SJSA1 (cell line): ENCODE data around the gene NID1. TPM values are rescaled to one million over a fixed set of nuclear protein-coding genes. Genes with fewer than 3 reads are reported as not detected.

Experiments used
- DNase-seq, 2 experiments: peaks; one replicate each; pipeline ENCODE4 v3.0.0-alpha.2; 2015 to 2020; ENCODE audit warnings: low spot score in 2 of 2, low read depth in 1 of 2
- H3K27ac ChIP-seq: fragments of 250-450 bp; sonication (Bioruptor Pico); 2 replicates; pipeline ENCODE4 v1.5.1; 2020; ENCODE audit warnings: mild to moderate bottlenecking, moderate library complexity
- H3K27me3 ChIP-seq: fragments of 250-450 bp; sonication (Bioruptor Pico); replicated peaks from 2 replicates; pipeline ENCODE4 v1.5.1; 2020; ENCODE audit warnings: mild to moderate bottlenecking, moderate library complexity
- H3K36me3 ChIP-seq: fragments of 250-450 bp; sonication (Bioruptor Pico); 2 replicates; pipeline ENCODE4 v1.5.1; 2020; ENCODE audit warnings: mild to moderate bottlenecking
- H3K4me1 ChIP-seq: fragments of 250-450 bp; sonication (Bioruptor Pico); replicated peaks from 2 replicates; pipeline ENCODE4 v1.6.1; 2021; ENCODE audit warnings: mild to moderate bottlenecking
- H3K4me3 ChIP-seq: fragments of 250-450 bp; sonication (Bioruptor Pico); 2 replicates; pipeline ENCODE4 v1.5.1; 2020; ENCODE audit warnings: mild to moderate bottlenecking
- H3K9me3 ChIP-seq: fragments of 250-450 bp; sonication (Bioruptor Pico); replicated peaks from 2 replicates; pipeline ENCODE4 v1.5.1; 2020; ENCODE audit warnings: mild to moderate bottlenecking
- total RNA-seq: library from RNA; depleted of rRNA; stranded (reverse); fragments of >200 nt; shearing (Covaris generic); gene quantifications from 2 replicates; pipeline ENCODE4 v1.2.3, GENCODE V29; 2014

NID1 gene
- total RNA-seq, 1 experiment from 2014 or later: 47.7 TPM

DNA sequence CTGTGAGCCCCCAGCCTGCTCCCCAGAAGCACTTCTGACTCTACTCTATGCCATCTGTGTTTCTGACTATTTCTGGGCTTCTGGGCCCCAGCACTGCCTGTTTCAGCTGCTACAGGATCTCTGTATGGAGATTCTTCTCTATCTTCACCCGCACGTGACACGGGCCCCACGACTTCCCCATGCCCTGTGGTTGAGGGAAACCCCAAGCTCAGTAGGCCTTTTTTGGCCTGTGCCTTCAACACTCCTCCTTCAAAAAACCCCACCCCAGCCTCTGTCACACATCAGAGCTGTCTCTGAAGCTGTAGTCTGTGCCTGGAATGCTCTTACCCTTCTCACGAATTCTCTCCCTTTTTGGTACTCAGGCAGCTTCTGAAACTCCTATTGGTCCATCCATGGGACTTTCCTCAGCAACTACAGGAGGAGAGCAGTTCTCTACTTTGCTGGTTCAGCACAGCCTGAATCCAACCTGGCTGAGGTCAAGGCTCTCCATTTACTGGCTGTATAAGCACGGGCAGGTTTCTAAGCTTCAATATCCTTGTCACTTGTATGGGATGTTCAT lies 2.0 kb upstream of the NID1 start:
- Histone ChIP-seq H3K36me3 (peaks cover under 1% of the 10 kb centered on the region; the same call in 1 of the 2 replicates), H3K4me1 (peaks cover 11% of the 10 kb centered on the region), H3K9me3 (no peaks in the 10 kb centered on the region), H3K27me3 (no peaks in the 10 kb centered on the region), H3K4me3 (no peak overlapping the region), H3K27ac (no peak overlapping the region)
- DNase-seq: no peak

DNA sequence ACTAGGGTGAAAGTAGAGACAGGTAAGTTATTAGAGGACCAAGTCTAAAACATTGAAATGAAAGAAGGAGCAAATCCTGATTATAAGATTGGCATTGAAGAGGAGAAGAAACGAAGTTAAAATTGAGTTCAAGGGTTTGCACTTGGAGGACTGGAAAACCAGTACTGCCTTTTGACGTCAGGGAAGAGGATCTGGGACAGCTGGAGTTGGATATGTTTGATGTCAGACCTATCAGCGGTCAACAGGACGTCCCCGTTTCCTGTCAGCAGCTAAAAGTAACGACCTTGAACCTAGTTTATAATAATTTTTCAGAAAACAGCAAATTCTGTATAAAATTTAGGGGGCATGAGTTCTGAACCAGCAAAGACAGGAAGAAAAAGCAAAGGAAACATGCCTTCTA lies 1.2 kb upstream of the NID1 start:
- H3K27ac ChIP-seq: no peak overlapping the region
- no peak overlapping the region for H3K4me3 ChIP-seq
- peaks cover 11% of the 10 kb centered on the region for H3K4me1 ChIP-seq
- DNase-seq: no peak
- H3K27me3 ChIP-seq: no peaks in the 10 kb centered on the region
- H3K36me3 ChIP-seq: peaks cover 3% of the 10 kb centered on the region
- no peaks in the 10 kb centered on the region for H3K9me3 ChIP-seq

DNA sequence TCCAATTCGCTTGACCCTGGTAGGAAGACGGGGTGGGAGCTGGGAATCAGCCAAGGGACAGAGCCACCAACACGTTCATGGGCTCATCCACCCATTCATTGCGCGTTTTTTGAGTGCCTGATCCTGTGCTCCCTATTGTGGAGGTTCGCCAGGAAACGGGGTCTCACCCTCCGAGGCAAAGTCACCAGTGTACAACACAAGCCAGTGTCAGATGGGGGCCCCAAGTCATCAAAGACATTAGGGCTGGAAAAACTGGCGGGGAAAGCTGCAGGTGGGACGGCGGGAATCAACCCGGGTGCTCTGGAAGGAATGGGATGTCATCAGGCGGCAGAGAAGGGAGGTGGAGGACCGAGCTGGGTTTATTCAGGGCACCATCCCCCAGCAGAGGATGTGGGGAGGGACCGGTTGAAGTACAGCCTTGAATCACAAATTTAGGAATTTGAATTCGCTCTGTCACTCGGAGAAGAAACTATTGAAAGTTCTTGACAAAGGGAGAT lies 667 bp upstream of the NID1 start:
- H3K27me3 ChIP-seq: no peaks in the 10 kb centered on the region
- no peak for DNase-seq
- peaks cover 3% of the 10 kb centered on the region for H3K36me3 ChIP-seq
- H3K4me3 ChIP-seq: peak overlapping the region; percentile 66
- no peaks in the 10 kb centered on the region for H3K9me3 ChIP-seq
- H3K27ac ChIP-seq: no peak overlapping the region
- peaks cover 11% of the 10 kb centered on the region for H3K4me1 ChIP-seq

DNA sequence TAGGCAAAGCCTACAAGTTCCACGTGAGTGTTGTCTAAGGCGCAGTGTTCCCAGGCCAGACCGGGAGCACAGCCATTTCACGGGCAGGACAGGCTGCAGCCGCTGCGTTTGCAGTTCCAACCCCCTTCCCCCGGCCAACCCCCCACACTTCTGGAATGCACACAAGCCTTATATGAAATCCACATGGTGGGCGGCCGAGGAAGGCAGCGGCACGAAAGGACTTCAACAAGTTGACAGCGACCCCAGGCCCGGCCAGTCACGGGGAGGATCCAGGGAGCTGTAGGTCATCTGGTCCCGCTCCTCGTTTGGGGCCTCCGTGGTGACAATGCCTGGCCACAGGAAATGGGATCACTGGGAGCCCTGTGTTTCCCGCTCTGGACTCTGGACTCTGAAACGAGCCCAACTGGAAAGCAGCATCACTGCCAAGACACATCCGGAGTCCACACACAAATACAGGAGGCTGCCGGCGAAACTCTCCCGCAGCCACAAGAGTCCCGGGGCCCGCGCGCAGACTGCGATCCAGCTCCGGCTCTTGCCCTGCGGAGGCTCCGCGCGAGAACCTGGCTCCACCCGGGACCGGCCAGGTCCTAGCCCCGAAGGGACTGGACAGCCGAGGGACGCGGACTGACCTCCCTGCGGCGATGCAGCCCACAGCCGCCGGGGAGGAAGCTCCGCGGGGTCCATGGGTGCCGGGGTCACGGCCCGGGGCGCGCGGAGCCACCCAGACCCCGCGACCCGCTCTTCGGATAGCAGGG lies 794 bp downstream of the NID1 start:
- DNase-seq: peak; percentile 65 to 76
- peaks cover 11% of the 10 kb centered on the region for H3K4me1 ChIP-seq
- no peaks in the 10 kb centered on the region for H3K9me3 ChIP-seq

DNA sequence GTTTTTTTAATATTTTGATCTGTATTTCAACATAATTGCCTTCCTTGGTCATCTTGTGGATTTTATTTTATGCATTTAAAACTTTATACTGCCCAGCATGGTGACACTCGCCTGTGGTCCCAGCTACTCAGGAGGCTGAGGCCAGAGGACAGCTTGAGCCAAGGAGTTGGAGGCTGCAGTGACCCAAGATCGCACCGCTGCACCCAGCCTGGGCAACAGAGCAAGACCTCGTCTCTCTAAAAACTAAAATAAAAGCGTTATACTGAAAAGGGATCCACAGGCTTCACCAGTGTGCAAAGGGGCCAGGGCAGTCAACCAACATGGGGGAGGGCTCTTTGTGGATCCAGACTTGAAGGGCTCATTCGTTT lies 1.4 kb downstream of the NID1 start:
- H3K36me3 ChIP-seq: peaks cover 3% of the 10 kb centered on the region
- no peak for DNase-seq
- H3K9me3 ChIP-seq: no peaks in the 10 kb centered on the region
- H3K4me3 ChIP-seq: peak overlapping the region; percentile 66
- H3K4me1 ChIP-seq: peaks cover 15% of the 10 kb centered on the region
- H3K27me3 ChIP-seq: no peaks in the 10 kb centered on the region
- peak overlapping the region; percentile 40 for H3K27ac ChIP-seq

More for the DNA sequence above, 794 bp downstream of the NID1 start:
- Histone ChIP-seq H3K36me3 (peaks cover 3% of the 10 kb centered on the region), H3K27ac (peak overlapping the region; percentile 40), H3K4me3 (peak overlapping the region; percentile 66), H3K27me3 (no peaks in the 10 kb centered on the region)

DNA sequence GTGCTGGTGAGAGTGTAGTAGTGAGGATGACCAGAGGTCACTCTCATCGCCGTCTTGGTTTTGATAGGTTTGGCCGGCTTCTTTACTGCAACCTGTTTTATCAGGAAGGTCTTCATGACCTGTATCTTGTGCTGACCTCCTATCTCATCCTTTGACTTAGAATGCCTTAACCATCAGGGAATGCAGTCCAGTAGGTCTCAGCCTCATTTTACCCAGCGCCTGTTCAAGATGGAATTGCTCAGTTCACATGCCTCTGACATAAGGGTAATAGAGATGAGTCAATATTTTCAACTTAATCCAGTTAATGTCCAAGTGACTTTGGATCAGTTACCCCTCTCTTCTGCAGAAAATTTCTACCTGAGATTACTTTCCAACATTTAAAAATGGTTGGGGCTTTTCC lies 4.6 kb downstream of the NID1 start:
- peaks cover 3% of the 10 kb centered on the region for H3K36me3 ChIP-seq
- no peak overlapping the region for H3K27ac ChIP-seq
- H3K27me3 ChIP-seq: no peaks in the 10 kb centered on the region
- DNase-seq: no peak
- peaks cover 22% of the 10 kb centered on the region for H3K4me1 ChIP-seq
- no peaks in the 10 kb centered on the region for H3K9me3 ChIP-seq
- H3K4me3 ChIP-seq: no peak overlapping the region

DNA sequence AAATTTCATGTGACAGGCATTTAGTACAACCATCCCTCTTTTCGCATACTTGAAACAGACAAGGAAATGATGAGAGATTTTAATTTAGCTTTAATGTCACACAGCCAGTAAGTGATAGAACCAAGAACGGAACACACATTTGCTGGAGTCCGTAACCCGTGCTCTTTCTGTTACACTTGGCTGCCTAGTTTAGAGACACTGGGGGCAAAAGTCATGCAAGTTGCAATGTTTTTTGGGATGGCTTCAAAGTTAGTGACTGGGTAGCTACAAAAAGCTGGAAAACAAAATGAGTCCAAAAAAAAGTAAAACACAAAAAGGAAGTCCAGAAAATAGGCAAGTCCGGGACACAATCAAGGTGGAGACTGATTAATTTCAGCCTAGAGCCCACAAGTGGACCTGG lies 5.9 kb downstream of the NID1 start:
- DNase-seq: no peak
- Histone ChIP-seq H3K4me1 (peaks cover 20% of the 10 kb centered on the region), H3K9me3 (no peaks in the 10 kb centered on the region), H3K4me3 (no peak overlapping the region), H3K36me3 (peaks cover 3% of the 10 kb centered on the region), H3K27me3 (no peaks in the 10 kb centered on the region), H3K27ac (no peak overlapping the region)

DNA sequence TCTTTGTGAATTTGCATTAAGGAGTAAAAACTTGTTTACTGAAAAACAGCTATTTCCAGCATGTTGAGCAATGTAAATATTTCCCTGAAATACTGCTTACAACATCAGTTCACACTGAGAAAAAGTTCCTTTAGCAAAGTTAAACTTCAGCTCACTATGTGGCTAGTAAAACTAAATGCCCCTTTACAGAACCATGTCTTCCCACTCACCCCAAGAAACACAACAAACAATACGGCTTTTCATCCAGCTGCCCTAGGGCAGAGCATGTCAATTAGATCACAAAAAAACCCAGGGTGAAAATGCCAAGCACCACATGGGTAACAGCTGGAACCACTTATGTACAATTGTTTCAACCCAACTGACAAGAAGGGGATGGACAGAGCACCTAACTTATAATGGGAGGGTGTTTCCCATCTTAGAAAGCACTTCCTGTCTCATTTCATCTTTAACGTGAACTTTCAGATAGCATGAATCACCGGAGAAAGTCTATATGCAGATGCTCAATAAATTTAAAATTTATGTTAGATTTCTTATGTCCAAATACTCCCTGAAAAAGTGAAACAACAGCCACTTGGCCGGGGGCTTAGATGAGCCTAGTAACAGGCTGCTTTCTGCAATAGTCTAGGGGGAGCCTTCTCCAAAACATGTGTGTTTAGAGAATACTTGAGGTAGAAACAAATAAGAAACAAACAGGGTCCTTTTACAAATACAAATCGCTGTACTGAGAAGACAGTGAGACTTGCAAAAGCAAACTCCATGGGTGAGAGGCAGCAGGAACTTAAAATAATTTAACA lies 6.6 kb downstream of the NID1 start:
- Histone ChIP-seq H3K36me3 (peaks cover 3% of the 10 kb centered on the region), H3K27me3 (no peaks in the 10 kb centered on the region), H3K9me3 (no peaks in the 10 kb centered on the region), H3K4me3 (no peak overlapping the region), H3K27ac (no peak overlapping the region), H3K4me1 (peaks cover 14% of the 10 kb centered on the region)
- peak in 1 of 2 experiments; percentile 54 for DNase-seq

DNA sequence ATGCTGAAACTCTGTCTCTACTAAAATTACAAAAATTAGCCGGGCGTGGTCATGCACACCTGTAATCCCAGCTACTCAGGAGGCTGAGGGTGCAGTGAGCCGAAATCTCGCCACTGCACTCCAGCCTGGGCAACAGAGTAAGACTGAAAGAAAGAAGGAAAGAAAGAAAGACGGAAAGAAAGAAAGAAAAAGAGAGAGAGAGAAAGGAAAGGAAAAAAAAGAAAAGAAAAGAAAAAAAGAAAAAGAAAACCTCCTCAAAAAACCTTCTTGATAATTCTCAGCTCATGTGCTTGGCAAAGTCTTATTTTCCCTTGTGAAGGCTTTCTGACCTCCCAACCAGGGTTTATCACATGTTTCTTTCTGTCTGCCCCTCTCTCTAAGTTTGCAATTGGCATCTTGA lies 7.3 kb downstream of the NID1 start:
- no peak for DNase-seq
- Histone ChIP-seq H3K4me3 (no peak overlapping the region), H3K4me1 (peaks cover 14% of the 10 kb centered on the region), H3K9me3 (no peaks in the 10 kb centered on the region), H3K36me3 (peaks cover 8% of the 10 kb centered on the region), H3K27ac (no peak overlapping the region), H3K27me3 (no peaks in the 10 kb centered on the region)

DNA sequence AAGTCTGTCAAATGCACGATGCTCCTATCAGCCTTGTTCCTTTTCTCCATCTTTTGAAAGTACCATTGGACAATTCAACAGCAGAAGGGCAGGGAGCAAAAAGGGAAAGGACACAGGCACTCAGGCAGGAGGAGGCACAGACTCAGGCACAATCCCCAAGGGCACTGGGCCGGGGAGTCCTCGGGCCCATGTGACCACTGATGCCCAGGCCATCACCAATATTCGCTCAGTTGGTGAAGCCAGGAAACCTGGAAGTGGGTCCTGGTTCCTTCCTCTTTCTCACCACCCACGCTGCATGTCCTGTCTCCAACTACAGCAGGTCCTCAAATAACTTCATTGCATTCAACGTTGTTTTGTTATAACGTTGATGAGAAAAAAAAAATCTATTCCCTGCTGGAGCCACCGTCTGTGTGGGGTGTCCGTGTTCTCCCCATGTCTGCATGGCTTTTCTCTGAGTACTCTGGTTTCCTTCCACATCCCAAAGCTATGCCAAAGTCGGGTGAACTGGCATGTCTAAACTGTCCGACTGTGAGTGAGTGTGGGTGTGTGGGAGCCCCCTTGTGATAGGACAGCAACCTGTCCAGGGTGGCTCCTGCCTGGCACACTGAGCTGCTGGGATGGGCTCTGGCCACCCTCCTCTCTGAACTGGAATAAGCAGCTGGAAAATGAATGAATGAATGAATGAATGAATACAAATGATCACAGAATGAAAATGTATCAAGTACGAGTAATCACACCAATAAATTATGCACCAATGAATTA lies 12.5 kb downstream of the NID1 start:
- H3K36me3 ChIP-seq: peaks cover 8% of the 10 kb centered on the region; the same call in 1 of the 2 replicates
- no peak overlapping the region for H3K27ac ChIP-seq
- no peaks in the 10 kb centered on the region for H3K4me1 ChIP-seq
- no peak overlapping the region for H3K4me3 ChIP-seq
- DNase-seq: no peak
- H3K9me3 ChIP-seq: no peaks in the 10 kb centered on the region
- no peaks in the 10 kb centered on the region for H3K27me3 ChIP-seq

DNA sequence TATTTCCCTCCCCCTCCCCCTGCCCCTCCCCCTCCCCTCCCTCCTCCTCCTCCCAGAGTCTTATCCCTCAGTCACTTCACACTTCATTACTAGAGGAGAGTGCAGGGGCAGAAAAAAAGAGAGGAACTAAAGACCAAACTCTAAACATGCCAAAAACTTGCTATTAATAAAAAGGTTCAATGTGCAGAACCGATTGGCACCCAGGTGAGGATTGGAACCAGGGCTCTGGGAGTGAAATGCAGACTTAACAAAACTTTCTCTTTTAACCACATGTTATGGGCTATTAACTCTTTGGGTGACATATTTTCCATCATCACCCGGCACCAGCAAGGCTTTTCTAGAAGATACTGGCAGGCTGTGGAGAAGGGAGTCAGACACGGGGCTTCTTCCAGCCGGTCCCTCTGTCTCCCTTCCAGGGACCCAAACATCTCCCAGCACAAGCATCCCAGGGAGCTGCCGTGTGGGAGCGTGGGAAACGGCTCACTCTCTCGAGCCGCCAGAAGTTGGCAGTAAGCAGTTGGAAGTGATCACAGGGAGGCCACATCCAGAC lies 13.6 kb downstream of the NID1 start:
- Histone ChIP-seq H3K27me3 (no peaks in the 10 kb centered on the region), H3K4me3 (no peak overlapping the region), H3K9me3 (no peaks in the 10 kb centered on the region), H3K27ac (no peak overlapping the region), H3K4me1 (no peaks in the 10 kb centered on the region), H3K36me3 (peaks cover 13% of the 10 kb centered on the region)
- no peak for DNase-seq

DNA sequence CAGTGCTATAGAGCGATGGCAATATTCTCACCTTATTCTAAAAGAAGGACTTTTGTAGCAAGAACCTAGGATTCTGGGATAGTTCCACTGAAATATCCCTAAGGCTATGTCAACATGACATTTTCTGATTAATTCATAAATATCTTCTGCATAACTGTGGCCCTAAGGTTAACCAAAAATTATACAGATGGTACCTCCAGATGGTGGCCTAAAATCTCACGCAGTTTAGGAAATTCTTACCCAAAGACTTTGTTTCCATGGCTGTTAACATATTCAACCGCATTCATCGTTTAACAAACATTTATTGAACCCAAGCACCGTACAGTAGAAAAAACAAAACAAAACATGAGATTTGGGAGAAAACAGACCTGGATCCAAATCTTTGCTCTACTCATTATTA lies 19.1 kb downstream of the NID1 start:
- no peak overlapping the region for H3K4me3 ChIP-seq
- no peaks in the 10 kb centered on the region for H3K27me3 ChIP-seq
- DNase-seq: no peak
- no peaks in the 10 kb centered on the region for H3K9me3 ChIP-seq
- H3K4me1 ChIP-seq: no peaks in the 10 kb centered on the region
- no peak overlapping the region for H3K27ac ChIP-seq
- peaks cover 39% of the 10 kb centered on the region for H3K36me3 ChIP-seq

DNA sequence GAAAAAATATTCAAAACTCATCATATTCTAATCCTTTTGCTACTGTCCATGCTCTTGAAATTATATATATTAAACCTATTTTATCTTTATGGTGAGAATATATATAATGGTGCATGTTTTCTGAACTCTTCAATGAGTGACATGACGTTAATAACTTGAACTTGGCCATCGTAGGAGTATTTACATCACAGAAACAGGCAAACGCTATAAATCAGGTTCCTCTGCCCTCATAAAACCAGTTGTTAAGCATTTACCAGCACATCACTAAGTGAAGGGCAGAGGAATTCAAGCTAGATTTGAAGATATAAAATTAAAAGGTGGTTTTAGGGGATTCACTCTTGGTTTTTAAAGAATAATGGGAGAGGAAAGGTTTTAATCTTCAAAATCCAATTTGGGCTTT lies 20.5 kb downstream of the NID1 start:
- peaks cover 39% of the 10 kb centered on the region for H3K36me3 ChIP-seq
- H3K4me1 ChIP-seq: no peaks in the 10 kb centered on the region
- H3K9me3 ChIP-seq: no peaks in the 10 kb centered on the region
- no peak overlapping the region for H3K4me3 ChIP-seq
- no peak for DNase-seq
- H3K27ac ChIP-seq: no peak overlapping the region
- no peaks in the 10 kb centered on the region for H3K27me3 ChIP-seq
